Bronchial epithelial cell (primary cell): ENCODE measurements around the gene MYBPC1. TPM values are rescaled to one million over a fixed set of nuclear protein-coding genes. Genes with fewer than 3 reads are reported as not detected.
A peak's percentile ranks its signal among the peaks of the same experiment; 100 is the strongest.
"Not testable (repeated sequence)": the region's sequence is repeated elsewhere in the genome, so short reads cannot be mapped to it uniquely, and the experiment has no call there.

Source experiments
- DNase-seq: peaks from one replicate; pipeline ENCODE4 v3.0.0-alpha.2; 2010; ENCODE audit warnings: low read depth
- FAIRE-seq: peaks from 2 replicates; lab custom pipeline; 2011; peaks lifted over from hg19 to GRCh38; lab: Jason Lieb, UNC
- H3K27me3 ChIP-seq: 2 replicates; pipeline ENCODE4 v1.5.1; 2011; ENCODE audit warnings: low read length; ENCODE audit not compliant: control insufficient read depth, insufficient read depth
- H3K36me3 ChIP-seq: 2 replicates; pipeline ENCODE4 v1.5.1; 2011; ENCODE audit warnings: low read length; ENCODE audit not compliant: control insufficient read depth, insufficient read depth
- H3K4me3 ChIP-seq: 2 replicates; pipeline ENCODE4 v1.5.1; 2011; ENCODE audit warnings: mild to moderate bottlenecking, low read depth, low read length, control low read depth
- CTCF ChIP-seq: IDR thresholded peaks from 2 replicates; pipeline ENCODE4 v1.5.1; 2011; ENCODE audit warnings: mild to moderate bottlenecking, moderate library complexity, low read length, control low read depth, inconsistent platforms; ENCODE audit not compliant: insufficient read depth, severe bottlenecking
- total RNA-seq: library from RNA; depleted of rRNA; stranded (reverse); fragments of >200 nt; gene quantifications from 2 replicates; pipeline ENCODE4 v1.2.1, GENCODE V29; 2014

Gene MYBPC1
- total RNA-seq, 1 donor from 2014 or later: not detected

- DNase-seq: peak; percentile 22
- no peaks in the 10 kb centered on the region for H3K27me3 ChIP-seq
- H3K4me3 ChIP-seq: no peak overlapping the region
- no peaks in the 10 kb centered on the region for H3K36me3 ChIP-seq
- no peak for FAIRE-seq
- no peak for TF ChIP-seq CTCF
Observed at GRCh38 chr12:101650346-101651117, 55.8 kb downstream of the MYBPC1 start.

GRCh38 chr12:101653030-101653429 is 58.3 kb downstream of the MYBPC1 start:
- no peak for TF ChIP-seq CTCF
- Histone ChIP-seq H3K27me3 (no peaks in the 10 kb centered on the region), H3K4me3 (no peak overlapping the region), H3K36me3 (no peaks in the 10 kb centered on the region)
- DNase-seq (no peak), FAIRE-seq (peak; percentile 40)

- FAIRE-seq: no peak
- DNase-seq: no peak
- no peak for TF ChIP-seq CTCF
- no peaks in the 10 kb centered on the region for H3K36me3 ChIP-seq
- no peaks in the 10 kb centered on the region for H3K27me3 ChIP-seq
- H3K4me3 ChIP-seq: no peak overlapping the region
Observed at GRCh38 chr12:101653503-101653902, 58.7 kb downstream of the MYBPC1 start.

- DNase-seq (no peak), FAIRE-seq (no peak)
- no peak for TF ChIP-seq CTCF
- H3K27me3 ChIP-seq: no peaks in the 10 kb centered on the region
- H3K4me3 ChIP-seq: no peak overlapping the region
- no peaks in the 10 kb centered on the region for H3K36me3 ChIP-seq
Observed at GRCh38 chr12:101654442-101654841, 59.7 kb downstream of the MYBPC1 start.

- no peak for DNase-seq
- H3K27me3 ChIP-seq: no peaks in the 10 kb centered on the region
- no peak for TF ChIP-seq CTCF
Observed at GRCh38 chr12:101655393-101655792, 60.6 kb downstream of the MYBPC1 start.

GRCh38 chr12:101660662-101661061 is 65.9 kb downstream of the MYBPC1 start:
- H3K4me3 ChIP-seq, H3K27me3 ChIP-seq, H3K36me3 ChIP-seq: not testable (repeated sequence)

More at GRCh38 chr12:101655393-101655792, 60.6 kb downstream of the MYBPC1 start:
- H3K4me3 ChIP-seq: no peak overlapping the region
- no peak for FAIRE-seq
- H3K36me3 ChIP-seq: no peaks in the 10 kb centered on the region

More at GRCh38 chr12:101660662-101661061, 65.9 kb downstream of the MYBPC1 start:
- FAIRE-seq, DNase-seq: not testable (repeated sequence)
